GM18867 (cell line): ENCODE measurements around the gene CA12.

Experiments
- ATAC-seq: cut with Tn5 transposase; IDR thresholded peaks from one replicate; pipeline ENCODE4 v1.9.1; 2021; ENCODE audit warnings: mild to moderate bottlenecking, moderate library complexity; ENCODE audit not compliant: unreplicated experiment

Gene CA12

GRCh38 chr15:63379492-63380150 lies 2.0 kb downstream of the CA12 start:
- no peak for ATAC-seq

- ATAC-seq: no peak
Observed at GRCh38 chr15:63378946-63379345, 2.7 kb downstream of the CA12 start.

GRCh38 chr15:63374686-63375520 lies 6.7 kb downstream of the CA12 start:
- no peak for ATAC-seq

GRCh38 chr15:63373866-63374548 lies 7.6 kb downstream of the CA12 start:
- no peak for ATAC-seq

GRCh38 chr15:63373330-63373729 lies 8.3 kb downstream of the CA12 start:
- no peak for ATAC-seq

GRCh38 chr15:63372753-63373152 lies 8.9 kb downstream of the CA12 start:
- ATAC-seq: no peak

- ATAC-seq: no peak
Observed at GRCh38 chr15:63372018-63372705, 9.5 kb downstream of the CA12 start.

- ATAC-seq: no peak
Observed at GRCh38 chr15:63371297-63371918, 10.2 kb downstream of the CA12 start.

- ATAC-seq: no peak
Observed at GRCh38 chr15:63370764-63371163, 10.9 kb downstream of the CA12 start.

- no peak for ATAC-seq
Observed at GRCh38 chr15:63369781-63370180, 11.9 kb downstream of the CA12 start.

- ATAC-seq: no peak
Observed at GRCh38 chr15:63369296-63369695, 12.3 kb downstream of the CA12 start.

GRCh38 chr15:63368503-63368902 lies 13.1 kb downstream of the CA12 start:
- ATAC-seq: no peak

GRCh38 chr15:63367900-63368299 lies 13.7 kb downstream of the CA12 start:
- no peak for ATAC-seq

GRCh38 chr15:63367390-63367789 lies 14.3 kb downstream of the CA12 start:
- no peak for ATAC-seq

- ATAC-seq: no peak
Observed at GRCh38 chr15:63366451-63366850, 15.2 kb downstream of the CA12 start.

- ATAC-seq: no peak
Observed at GRCh38 chr15:63365273-63365680, 16.4 kb downstream of the CA12 start.

- ATAC-seq: no peak
Observed at GRCh38 chr15:63364399-63365272, 17.0 kb downstream of the CA12 start.

GRCh38 chr15:63363292-63363691 lies 18.4 kb downstream of the CA12 start:
- ATAC-seq: no peak

GRCh38 chr15:63362885-63363284 lies 18.8 kb downstream of the CA12 start:
- no peak for ATAC-seq

- no peak for ATAC-seq
Observed at GRCh38 chr15:63362196-63362595, 19.4 kb downstream of the CA12 start.
